Osteoblast (primary cell): ENCODE data around the gene TPP1. TPM values are rescaled to one million over a fixed set of nuclear protein-coding genes. Genes with fewer than 3 reads are reported as not detected.

Source experiments
- DNase-seq: peaks from one replicate; pipeline ENCODE4 v3.0.0; 2011; ENCODE audit warnings: low spot score, mixed read lengths; ENCODE audit not compliant: insufficient read length; ENCODE audit errors: missing footprints
- H2AFZ ChIP-seq: 2 replicates; pipeline ENCODE4 v1.6.0; 2011; ENCODE audit warnings: mild to moderate bottlenecking, low read length
- H3K27ac ChIP-seq: 2 replicates; pipeline ENCODE4 v1.5.1; 2011; ENCODE audit warnings: mild to moderate bottlenecking, low read depth, low read length, moderate library complexity
- H3K27me3 ChIP-seq: 2 replicates; pipeline ENCODE4 v1.6.0; 2012; ENCODE audit warnings: mild to moderate bottlenecking, control low read depth, inconsistent platforms, low read length, moderate library complexity; ENCODE audit not compliant: insufficient read depth
- H3K36me3 ChIP-seq: 2 replicates; pipeline ENCODE4 v1.5.1; 2011; ENCODE audit warnings: mild to moderate bottlenecking, low read length, control low read depth, moderate library complexity; ENCODE audit not compliant: insufficient read depth
- H3K4me1 ChIP-seq: 2 replicates; pipeline ENCODE4 v1.5.1; 2011; ENCODE audit warnings: mild to moderate bottlenecking, low read length, control low read depth, moderate library complexity; ENCODE audit not compliant: insufficient read depth
- H3K4me2 ChIP-seq: 2 replicates; pipeline ENCODE4 v1.6.0; 2011; ENCODE audit warnings: mild to moderate bottlenecking, low read length; ENCODE audit not compliant: insufficient read depth
- H3K4me3 ChIP-seq: fragments of 200-600 bp; sonication (generic); 3 replicates; pipeline ENCODE4 v1.5.1; 2012; ENCODE audit warnings: mild to moderate bottlenecking, low read length, inconsistent platforms; ENCODE audit not compliant: insufficient read depth
- H3K79me2 ChIP-seq: 2 replicates; pipeline ENCODE4 v1.6.0; 2012; ENCODE audit warnings: mild to moderate bottlenecking, low read length, control low read depth, inconsistent platforms; ENCODE audit not compliant: insufficient read depth
- H3K9me3 ChIP-seq: 2 replicates; pipeline ENCODE4 v1.5.1; 2011; ENCODE audit warnings: low read depth, low read length, control low read depth
- H4K20me1 ChIP-seq: 2 replicates; pipeline ENCODE4 v1.6.0; 2012; ENCODE audit warnings: mild to moderate bottlenecking, low read length, control low read depth; ENCODE audit not compliant: insufficient read depth
- total RNA-seq: library from RNA; depleted of rRNA; stranded (reverse); fragments of >200 nt; gene quantifications from 2 replicates; pipeline ENCODE4 v1.2.3, GENCODE V29; 2012
- TF ChIP-seq, protein P1 (sequence below): IDR thresholded peaks from 2 replicates; pipeline ENCODE4 v1.5.1; 2011; ENCODE audit warnings: mild to moderate bottlenecking, low read depth, low read length, moderate library complexity; ENCODE audit errors: extremely low read depth

The TPP1 gene
- 120 and 127 TPM in 2 replicates for total RNA-seq

DNA sequence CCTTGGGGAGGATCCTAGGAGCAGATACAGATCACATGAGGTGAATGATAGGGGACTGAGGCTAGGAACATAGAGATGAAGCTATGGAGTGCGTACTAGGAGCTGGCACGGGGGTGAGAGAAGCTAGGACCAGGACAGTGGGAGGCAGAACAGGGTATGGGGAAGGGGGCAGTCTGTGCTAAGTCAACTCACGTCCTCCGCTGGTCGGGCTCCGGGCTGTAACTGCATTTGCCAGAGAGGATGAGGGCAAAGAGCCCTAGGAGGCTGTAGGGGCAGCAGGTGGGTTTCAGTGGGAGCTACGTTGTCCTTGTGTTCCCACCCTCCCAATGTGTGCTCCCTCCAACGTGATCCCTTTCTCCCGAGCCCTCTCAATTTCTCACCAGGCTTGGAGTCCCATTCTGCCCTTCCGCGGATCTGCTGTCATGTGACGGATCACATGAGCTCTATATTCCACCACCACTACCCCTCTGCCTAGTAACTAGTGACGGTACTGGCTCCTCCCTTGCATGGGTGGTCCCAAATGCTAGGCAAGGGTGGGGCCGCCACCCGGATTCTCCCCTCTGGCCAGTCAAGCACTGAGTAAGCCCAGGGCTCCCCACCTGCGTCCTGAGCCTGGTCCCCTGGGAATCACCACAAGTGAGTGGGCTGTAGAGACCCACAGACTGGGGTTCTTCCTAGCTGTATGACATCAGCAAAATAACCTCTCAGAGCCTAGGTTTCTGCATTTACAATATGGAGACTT is at the start of gene TPP1:
TPP1 (minus strand) TSS at position 419 of the 742 bp plus-strand sequence; CDS start at position 397, 22 bp downstream.
- Histone ChIP-seq H3K4me1 (peaks cover 26% of the 10 kb centered on the region), H3K27ac (peak within 1 kb of the TSS; percentile 76)

DNA sequence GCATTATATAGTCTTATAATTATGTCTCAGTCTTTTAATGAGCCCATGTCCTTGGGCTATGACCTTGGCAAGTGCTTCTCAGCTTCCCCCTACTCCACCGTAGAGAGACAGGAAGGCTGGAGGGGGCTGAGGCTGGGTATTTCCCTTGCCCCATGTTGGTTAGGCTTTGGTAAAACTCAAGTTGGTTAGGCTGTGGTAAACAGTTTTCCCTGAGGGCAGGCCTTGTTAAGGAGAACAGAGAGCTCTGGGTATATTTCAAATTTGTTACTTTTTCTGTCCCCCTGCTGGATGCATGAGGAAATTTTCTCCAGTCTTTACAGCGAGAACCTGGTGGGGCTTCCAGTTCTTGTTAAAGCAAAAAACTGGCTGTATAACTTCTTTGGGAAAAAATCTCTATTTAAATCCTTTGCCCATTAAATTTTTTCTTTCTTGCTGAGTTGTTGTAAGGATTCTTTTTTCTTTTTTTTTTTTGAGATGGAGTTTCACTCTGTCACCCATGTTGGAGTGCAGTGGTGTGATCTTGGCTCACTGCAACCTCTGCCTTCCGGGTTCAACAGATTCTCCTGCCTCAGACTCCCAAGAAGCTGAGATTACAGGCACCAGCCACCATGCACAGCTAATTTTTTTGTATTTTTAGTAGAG is 48.6 kb upstream of the TPP1 start:
- no peak overlapping the region for H2AFZ ChIP-seq
- H3K4me1 ChIP-seq = no peaks in the 10 kb centered on the region
- H3K27me3 ChIP-seq = no peaks in the 10 kb centered on the region
- no peak overlapping the region for H3K4me2 ChIP-seq
- H3K36me3 ChIP-seq = no peaks in the 10 kb centered on the region
- no peaks in the 10 kb centered on the region for H3K79me2 ChIP-seq
- no peak for DNase-seq
- TF ChIP-seq, protein P1, sequence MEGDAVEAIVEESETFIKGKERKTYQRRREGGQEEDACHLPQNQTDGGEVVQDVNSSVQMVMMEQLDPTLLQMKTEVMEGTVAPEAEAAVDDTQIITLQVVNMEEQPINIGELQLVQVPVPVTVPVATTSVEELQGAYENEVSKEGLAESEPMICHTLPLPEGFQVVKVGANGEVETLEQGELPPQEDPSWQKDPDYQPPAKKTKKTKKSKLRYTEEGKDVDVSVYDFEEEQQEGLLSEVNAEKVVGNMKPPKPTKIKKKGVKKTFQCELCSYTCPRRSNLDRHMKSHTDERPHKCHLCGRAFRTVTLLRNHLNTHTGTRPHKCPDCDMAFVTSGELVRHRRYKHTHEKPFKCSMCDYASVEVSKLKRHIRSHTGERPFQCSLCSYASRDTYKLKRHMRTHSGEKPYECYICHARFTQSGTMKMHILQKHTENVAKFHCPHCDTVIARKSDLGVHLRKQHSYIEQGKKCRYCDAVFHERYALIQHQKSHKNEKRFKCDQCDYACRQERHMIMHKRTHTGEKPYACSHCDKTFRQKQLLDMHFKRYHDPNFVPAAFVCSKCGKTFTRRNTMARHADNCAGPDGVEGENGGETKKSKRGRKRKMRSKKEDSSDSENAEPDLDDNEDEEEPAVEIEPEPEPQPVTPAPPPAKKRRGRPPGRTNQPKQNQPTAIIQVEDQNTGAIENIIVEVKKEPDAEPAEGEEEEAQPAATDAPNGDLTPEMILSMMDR = peak; percentile 62
- H4K20me1 ChIP-seq = no peaks in the 10 kb centered on the region
- H3K4me3 ChIP-seq = no peak overlapping the region
- no peaks in the 10 kb centered on the region for H3K9me3 ChIP-seq
- no peak overlapping the region for H3K27ac ChIP-seq

More for the DNA sequence above, at the start of gene TPP1:
- Histone ChIP-seq H3K79me2 (peaks cover 23% of the 10 kb centered on the region), H3K9me3 (no peaks in the 10 kb centered on the region), H3K27me3 (no peaks in the 10 kb centered on the region), H3K36me3 (peaks cover 22% of the 10 kb centered on the region), H4K20me1 (no peaks in the 10 kb centered on the region), H3K4me3 (peak within 1 kb of the TSS; percentile 79), H3K4me2 (peak within 1 kb of the TSS; percentile 95), H2AFZ (peak within 1 kb of the TSS; percentile 94)
- peak; percentile 100 for DNase-seq
- TF ChIP-seq, protein P1 = no peak

DNA sequence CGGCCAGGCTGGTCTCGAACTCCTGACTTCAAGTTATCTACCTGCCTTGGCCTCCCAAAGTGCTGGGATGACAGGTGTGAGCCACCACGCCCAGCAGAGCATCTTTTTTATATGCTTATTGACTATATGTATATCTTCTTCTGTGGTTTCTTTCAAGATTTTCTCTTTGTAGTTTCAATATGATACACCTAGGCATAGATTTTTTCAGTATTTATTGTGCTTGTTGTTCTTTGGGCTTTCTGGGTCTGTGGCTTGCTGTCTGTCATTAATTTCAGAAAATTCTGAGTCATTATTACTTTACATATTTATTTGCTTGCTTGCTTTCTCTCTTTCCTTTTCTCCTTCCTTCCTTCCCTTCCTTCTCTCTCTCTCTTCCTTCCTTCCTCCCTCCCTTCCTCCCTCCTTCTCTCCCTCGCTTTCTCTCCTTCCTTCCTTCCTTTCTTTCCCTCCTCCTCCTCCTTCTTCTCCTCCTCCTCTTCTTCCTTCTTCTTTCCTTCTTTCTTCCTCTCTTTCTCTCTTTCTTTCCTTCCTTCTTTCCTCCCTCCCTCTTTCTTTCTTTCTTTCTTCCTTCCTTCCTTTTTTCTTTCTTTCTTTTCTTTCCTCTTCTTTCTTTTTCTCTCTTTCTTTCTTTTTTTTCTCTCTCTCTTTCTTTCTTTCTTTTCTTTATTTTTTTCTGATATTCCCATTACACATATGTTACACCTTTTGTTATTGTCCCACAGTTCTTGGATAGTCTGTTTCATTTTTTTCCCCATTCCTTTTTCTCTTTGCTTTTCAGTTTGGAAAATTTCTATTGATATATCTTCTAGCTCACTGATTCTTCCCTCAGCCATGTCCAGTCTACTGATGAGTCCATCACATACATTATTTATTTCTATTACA is 47.3 kb upstream of the TPP1 start:
- H3K4me3 ChIP-seq = no peak overlapping the region
- no peak overlapping the region for H2AFZ ChIP-seq
- H3K36me3 ChIP-seq = no peaks in the 10 kb centered on the region
- no peak for DNase-seq
- no peaks in the 10 kb centered on the region for H4K20me1 ChIP-seq
- no peaks in the 10 kb centered on the region for H3K4me1 ChIP-seq
- no peak overlapping the region for H3K27ac ChIP-seq
- no peaks in the 10 kb centered on the region for H3K27me3 ChIP-seq
- H3K9me3 ChIP-seq = no peaks in the 10 kb centered on the region
- no peak overlapping the region for H3K4me2 ChIP-seq
- H3K79me2 ChIP-seq = no peaks in the 10 kb centered on the region
- TF ChIP-seq, protein P1 = no peak

- Histone ChIP-seq H4K20me1 (no peaks in the 10 kb centered on the region), H3K79me2 (no peaks in the 10 kb centered on the region), H3K36me3 (no peaks in the 10 kb centered on the region), H3K27ac (no peak overlapping the region), H3K27me3 (peaks cover 5% of the 10 kb centered on the region), H3K4me3 (no peak overlapping the region), H3K9me3 (no peaks in the 10 kb centered on the region), H2AFZ (no peak overlapping the region), H3K4me2 (no peak overlapping the region), H3K4me1 (no peaks in the 10 kb centered on the region)
- DNase-seq = no peak
- TF ChIP-seq, protein P1 = no peak
Measured at GRCh38 chr11:6664551-6664950, 45.3 kb upstream of the TPP1 start.
